ENCODE results near the gene RANBP3. TPM values are rescaled to one million over a fixed set of nuclear protein-coding genes. Genes with fewer than 3 reads are reported as not detected.

RANBP3 gene
- total and polyA plus RNA-seq, 2 of the 8 experiments (the other 6 are each of a cell fraction or from before 2014, with no cell fraction given), result 95.4 to 122 TPM

DNA sequence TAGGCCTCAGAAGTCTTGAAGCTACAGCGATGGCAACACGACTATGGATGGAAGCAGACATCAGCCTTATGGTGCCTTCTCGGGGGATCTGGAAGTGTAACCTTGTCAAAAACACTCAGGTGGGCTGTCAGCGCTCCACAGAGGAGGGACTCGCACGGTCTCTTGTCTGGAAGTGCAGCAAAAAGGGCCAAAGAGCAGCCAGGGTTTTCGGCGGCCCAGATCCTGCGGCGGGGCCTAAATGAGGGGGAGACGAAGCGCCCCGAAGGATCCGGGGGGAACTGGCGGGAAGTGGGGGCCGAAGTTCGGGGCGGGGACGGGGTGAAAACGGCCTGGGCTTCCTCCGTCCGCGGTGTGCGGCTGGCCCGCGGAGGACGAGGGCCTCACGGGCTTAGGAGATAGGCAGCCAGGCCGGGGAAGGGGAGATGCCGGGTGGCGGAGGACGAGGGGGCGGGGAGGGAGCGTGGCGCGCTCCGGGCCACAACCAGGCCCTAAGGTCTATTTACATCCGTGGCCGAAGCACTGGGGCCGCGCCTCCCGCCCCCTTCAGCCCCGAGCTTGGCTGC lies 637 bp downstream of the RANBP3 start:
- WGBS, 2 experiments (ENCODE audit: extremely low coverage in 1 of 2, insufficient coverage in 1 of 2, insufficient read length in 1 of 2, insufficient replicate concordance in 2 of 2, low coverage in 1 of 2, low lambda C conversion rate in 2 of 2, missing lambda C conversion rate in 1 of 2), result 9% methylated on average over 18 of the region's 43 CpGs; no CpG with 5 or more reads in 1 of the 2 experiments
- CTCF ChIA-PET (ENCODE audit: partially characterized antibody), result interaction anchor here (1.0 to 1.9 kb wide), 4 partner anchors 9 to 11 kb away, joined by 3 to 13 read pairs (median 4); no protein-coding TSS in a partner anchor
- no peak overlapping the region for H2AFZ ChIP-seq (ENCODE audit: low read length)
- no peak for TF ChIP-seq SUZ12 (IDR thresholded peaks at IDR 0.05; ENCODE audit: low read length)
- no peak for TF ChIP-seq NANOG (IDR thresholded peaks at IDR 0.05; ENCODE audit: insufficient read depth, low read depth, low read length, poor library complexity, severe bottlenecking)
- no peak for TF ChIP-seq CREB1 (IDR thresholded peaks at IDR 0.05)
- no peak for TF ChIP-seq EGR1 (IDR thresholded peaks at IDR 0.05; ENCODE audit: borderline replicate concordance, low read depth, low read length)
- TF ChIP-seq, protein P1, sequence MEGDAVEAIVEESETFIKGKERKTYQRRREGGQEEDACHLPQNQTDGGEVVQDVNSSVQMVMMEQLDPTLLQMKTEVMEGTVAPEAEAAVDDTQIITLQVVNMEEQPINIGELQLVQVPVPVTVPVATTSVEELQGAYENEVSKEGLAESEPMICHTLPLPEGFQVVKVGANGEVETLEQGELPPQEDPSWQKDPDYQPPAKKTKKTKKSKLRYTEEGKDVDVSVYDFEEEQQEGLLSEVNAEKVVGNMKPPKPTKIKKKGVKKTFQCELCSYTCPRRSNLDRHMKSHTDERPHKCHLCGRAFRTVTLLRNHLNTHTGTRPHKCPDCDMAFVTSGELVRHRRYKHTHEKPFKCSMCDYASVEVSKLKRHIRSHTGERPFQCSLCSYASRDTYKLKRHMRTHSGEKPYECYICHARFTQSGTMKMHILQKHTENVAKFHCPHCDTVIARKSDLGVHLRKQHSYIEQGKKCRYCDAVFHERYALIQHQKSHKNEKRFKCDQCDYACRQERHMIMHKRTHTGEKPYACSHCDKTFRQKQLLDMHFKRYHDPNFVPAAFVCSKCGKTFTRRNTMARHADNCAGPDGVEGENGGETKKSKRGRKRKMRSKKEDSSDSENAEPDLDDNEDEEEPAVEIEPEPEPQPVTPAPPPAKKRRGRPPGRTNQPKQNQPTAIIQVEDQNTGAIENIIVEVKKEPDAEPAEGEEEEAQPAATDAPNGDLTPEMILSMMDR (IDR thresholded peaks at IDR 0.05; ENCODE audit: control extremely low read depth in 1 of 3, insufficient read depth in 1 of 3, low read depth in 1 of 3, low read length in 3 of 3), result no peak
- no peak for TF ChIP-seq SRF (IDR thresholded peaks at IDR 0.05; ENCODE audit: low read depth, low read length)
- no peak for TF ChIP-seq CBX5 (IDR thresholded peaks at IDR 0.05; ENCODE audit: low read depth, low read length)
- TF ChIP-seq, protein P2, sequence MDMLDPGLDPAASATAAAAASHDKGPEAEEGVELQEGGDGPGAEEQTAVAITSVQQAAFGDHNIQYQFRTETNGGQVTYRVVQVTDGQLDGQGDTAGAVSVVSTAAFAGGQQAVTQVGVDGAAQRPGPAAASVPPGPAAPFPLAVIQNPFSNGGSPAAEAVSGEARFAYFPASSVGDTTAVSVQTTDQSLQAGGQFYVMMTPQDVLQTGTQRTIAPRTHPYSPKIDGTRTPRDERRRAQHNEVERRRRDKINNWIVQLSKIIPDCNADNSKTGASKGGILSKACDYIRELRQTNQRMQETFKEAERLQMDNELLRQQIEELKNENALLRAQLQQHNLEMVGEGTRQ (IDR thresholded peaks at IDR 0.05; ENCODE audit: low read length), result no peak
- no peak for TF ChIP-seq FOSL1 (IDR thresholded peaks at IDR 0.05; ENCODE audit: insufficient read depth, low read depth, low read length)

More for the DNA sequence above, 637 bp downstream of the RANBP3 start:
- Histone ChIP-seq H4K20me1 (replicated peaks in 1 of 2; ENCODE audit: control insufficient read depth in 1 of 2, insufficient read depth in 2 of 2, low read length in 2 of 2) (peaks cover 24 to 31% of the 10 kb centered on the region in 2 experiments), H2BK12ac (ENCODE audit: low read depth, low read length) (no peak overlapping the region), H3K56ac (replicated peaks; ENCODE audit: insufficient read length, low read depth, low read length) (peak overlapping the region; percentile 83), H3K27me3 (replicated peaks in 1 of 4; ENCODE audit: control insufficient read depth in 3 of 4, extremely low read depth in 1 of 4, insufficient read depth in 3 of 4, low read length in 3 of 4) (no peaks in the 10 kb centered on the region), H3K4me2 (ENCODE audit: insufficient read depth in 1 of 2, low read depth in 2 of 2, low read length in 2 of 2) (peak overlapping the region; percentile 94 to 96), H4K91ac (replicated peaks; ENCODE audit: insufficient read length, low read length) (peak overlapping the region; percentile 40), H2BK120ac (replicated peaks; ENCODE audit: low read depth, low read length) (no peak overlapping the region), H3K23me2 (ENCODE audit: low read depth, low read length) (peaks cover 6% of the 10 kb centered on the region; the same call in 1 of the 2 replicates), H2BK20ac (ENCODE audit: low read length) (no peak overlapping the region), H3K9ac (replicated peaks in 1 of 4; ENCODE audit: extremely low read depth in 1 of 4, low read depth in 3 of 4, low read length in 3 of 4) (peak overlapping the region; percentile 91 to 94 (median 93)), H2AK5ac (ENCODE audit: low read depth, low read length) (peak overlapping the region; percentile 16; the same call in 1 of the 2 replicates), H3K27ac (ENCODE audit: low read depth, low read length) (peak overlapping the region; percentile 94), H3K18ac (ENCODE audit: extremely low read depth, low read length) (no peak overlapping the region), H3K79me2 (ENCODE audit: control insufficient read depth in 1 of 2, insufficient read depth in 2 of 2, low read length in 2 of 2) (peaks cover 47 to 56% of the 10 kb centered on the region in 2 experiments), H3K14ac (ENCODE audit: insufficient read length) (no peak overlapping the region), H2BK5ac (ENCODE audit: low read depth, low read length) (peak overlapping the region; percentile 93), H3K79me1 (ENCODE audit: low read depth, low read length) (peaks cover 32% of the 10 kb centered on the region), H3K36me3 (ENCODE audit: control insufficient read depth in 2 of 4, insufficient read depth in 4 of 4, low read length in 3 of 4) (peaks cover 0 to 21% (median 7%) of the 10 kb centered on the region in 4 experiments; a peak in 6 of 8 replicates), H2BK15ac (ENCODE audit: low read length) (no peak overlapping the region), H4K5ac (ENCODE audit: insufficient read length, low read depth, low read length) (peak overlapping the region; percentile 72), H3K4me3 (ENCODE audit: extremely low read depth in 1 of 4, insufficient read depth in 2 of 4, low read depth in 3 of 4, low read length in 4 of 4) (peak overlapping the region; percentile 85 to 97 (median 89)), H3K23ac (ENCODE audit: insufficient read length) (no peak overlapping the region), H3K4me1 (replicated peaks in 1 of 4; ENCODE audit: control insufficient read depth in 3 of 4, insufficient read depth in 4 of 4, low read length in 3 of 4) (peaks cover 0 to 13% (median 7%) of the 10 kb centered on the region in 4 experiments; a peak in 5 of 7 replicates), H4K8ac (ENCODE audit: extremely low read depth, insufficient read depth, low read length) (peak overlapping the region; percentile 96), H3K4ac (replicated peaks; ENCODE audit: insufficient read length, low read depth, low read length) (no peak overlapping the region), H3K9me3 (ENCODE audit: insufficient read depth in 2 of 2, low read depth in 1 of 2, low read length in 1 of 2) (no peaks in the 10 kb centered on the region)
- DNase-seq (ENCODE audit: low read depth in 1 of 2, low spot score in 2 of 2) (no peak), FAIRE-seq (no peak)
- POLR2A ChIA-PET (ENCODE audit: partially characterized antibody), result interaction anchor here (0.9 to 3.3 kb wide), 11 partner anchors 9 to 220 kb away, joined by 3 to 12 read pairs (median 5); partner anchors contain the start of genes DUS3L, NDUFA11 and VMAC

Measured in H1 (cell line).